ENCODE measurements around the gene CAPN2.
"Not testable (repeated sequence)": the region's sequence is repeated elsewhere in the genome, so short reads cannot be mapped to it uniquely, and the experiment has no call there.

CAPN2 gene

GRCh38 chr1:223739366-223740037, 27.2 kb downstream of the CAPN2 start:
- FAIRE-seq = no peak

- not testable (repeated sequence) for FAIRE-seq
Observed at GRCh38 chr1:223740038-223740736, 27.8 kb downstream of the CAPN2 start.

GRCh38 chr1:223741861-223742260, 29.5 kb downstream of the CAPN2 start:
- FAIRE-seq = no peak

GRCh38 chr1:223742856-223743517, 30.6 kb downstream of the CAPN2 start:
- FAIRE-seq = no peak

- FAIRE-seq = no peak
Observed at GRCh38 chr1:223745731-223746130, 33.4 kb downstream of the CAPN2 start.

- FAIRE-seq = no peak
Observed at GRCh38 chr1:223747838-223748335, 35.5 kb downstream of the CAPN2 start.

- no peak for FAIRE-seq
Observed at GRCh38 chr1:223748405-223748772, 36.0 kb downstream of the CAPN2 start.

GRCh38 chr1:223748773-223749733, 36.7 kb downstream of the CAPN2 start:
- no peak for FAIRE-seq

- no peak for FAIRE-seq
Observed at GRCh38 chr1:223750730-223751570, 38.6 kb downstream of the CAPN2 start.

- FAIRE-seq = no peak
Observed at GRCh38 chr1:223751696-223752095, 39.4 kb downstream of the CAPN2 start.

GRCh38 chr1:223752721-223753515, 40.6 kb downstream of the CAPN2 start:
- no peak for FAIRE-seq

GRCh38 chr1:223754681-223755431, 42.5 kb downstream of the CAPN2 start:
- FAIRE-seq = no peak

GRCh38 chr1:223755432-223755792, 43.1 kb downstream of the CAPN2 start:
- FAIRE-seq = no peak

GRCh38 chr1:223755992-223756775, 43.8 kb downstream of the CAPN2 start:
- FAIRE-seq = no peak

- no peak for FAIRE-seq
Observed at GRCh38 chr1:223756806-223757700, 44.7 kb downstream of the CAPN2 start.

- FAIRE-seq = no peak
Observed at GRCh38 chr1:223758734-223759133, 46.4 kb downstream of the CAPN2 start.

GRCh38 chr1:223759273-223759672, 46.9 kb downstream of the CAPN2 start:
- FAIRE-seq = no peak

- FAIRE-seq = no peak
Observed at GRCh38 chr1:223760833-223761232, 48.5 kb downstream of the CAPN2 start.

Data from colon (tissue), 2 donors.